WI38 (cell line): Measurements from ENCODE around the gene FHIP1A.
"Not testable (repeated sequence)": the region's sequence is repeated elsewhere in the genome, so short reads cannot be mapped to it uniquely, and the experiment has no call there.

Experiments used
- H3K4me3 ChIP-seq: 2 replicates; pipeline ENCODE4 v1.5.1; 2011; ENCODE audit warnings: low read depth, mild to moderate bottlenecking, control low read depth, low read length
- CTCF ChIP-seq: IDR thresholded peaks from 2 replicates; pipeline ENCODE4 v1.5.1; 2012; ENCODE audit warnings: low read depth, mild to moderate bottlenecking, control low read depth, low read length

The FHIP1A gene

GRCh38 chr4:151408630-151409469 lies at the start of gene FHIP1A:
FHIP1A (plus strand) TSS chr4:151409176; CDS start chr4:151566260, 157,084 bp downstream.
- TF ChIP-seq CTCF: no peak

DNA sequence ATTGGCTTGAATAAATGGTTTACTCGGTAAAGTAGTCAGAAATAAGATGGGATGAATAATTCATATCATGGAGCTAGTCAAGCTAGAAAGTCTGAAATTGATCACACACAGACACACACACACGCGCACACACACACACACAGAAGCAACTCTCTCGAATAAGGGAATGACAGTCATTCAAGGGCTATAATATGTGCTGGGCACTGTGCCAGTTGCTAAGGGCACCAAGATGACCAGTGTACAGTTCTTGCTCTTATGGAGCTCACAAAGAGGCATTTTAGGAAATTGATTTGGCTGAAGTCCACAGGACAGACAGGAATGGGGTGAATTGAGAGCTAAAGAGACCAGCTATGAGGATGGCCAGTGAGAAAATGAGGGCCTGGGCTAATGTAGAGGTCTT lies 49.4 kb upstream of the FHIP1A start:
- H3K4me3 ChIP-seq: no peak overlapping the region
- TF ChIP-seq CTCF: no peak

More at GRCh38 chr4:151408630-151409469, at the start of gene FHIP1A:
- peak within 1 kb of the TSS; percentile 59 for H3K4me3 ChIP-seq

- no peak for TF ChIP-seq CTCF
- H3K4me3 ChIP-seq: no peak overlapping the region
Observed at GRCh38 chr4:151361126-151361525, 47.9 kb upstream of the FHIP1A start.

GRCh38 chr4:151361966-151362365 lies 47.0 kb upstream of the FHIP1A start:
- H3K4me3 ChIP-seq: no peak overlapping the region
- TF ChIP-seq CTCF: no peak

DNA sequence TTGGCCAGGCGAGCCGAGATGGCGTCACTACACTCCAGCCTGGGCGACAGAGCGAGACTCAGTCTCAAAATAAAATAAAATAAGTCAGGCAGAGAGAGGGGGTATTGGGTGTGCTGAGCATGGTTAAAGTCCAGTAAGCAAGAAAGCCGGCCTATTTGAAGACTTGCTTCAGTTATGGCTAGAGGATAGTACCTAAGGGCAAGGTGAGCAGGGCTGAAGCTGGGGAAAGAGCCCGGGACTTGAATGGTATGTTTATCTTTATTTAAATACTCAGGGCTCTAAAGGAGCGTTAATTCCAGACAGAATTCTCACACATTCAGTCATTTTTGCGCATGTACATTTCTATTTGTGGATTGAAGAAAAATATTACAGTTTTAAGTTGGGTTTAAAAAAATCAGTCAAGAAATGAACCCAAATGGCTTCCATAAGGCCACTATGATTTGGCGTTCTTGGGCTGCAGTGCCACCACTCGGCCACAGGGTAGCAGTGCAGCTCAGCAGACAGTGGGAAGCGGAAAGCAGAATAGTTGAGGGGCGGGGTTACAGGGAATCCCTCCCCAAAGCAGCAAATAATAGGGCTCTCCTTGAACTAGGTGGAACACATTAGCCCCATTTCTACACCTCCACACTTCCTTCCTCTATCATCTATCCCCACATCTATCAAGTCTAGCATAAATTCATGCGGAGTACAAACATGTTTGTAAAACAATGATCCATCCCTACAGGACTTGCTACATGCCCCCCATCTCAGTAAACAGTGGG lies 46.4 kb upstream of the FHIP1A start:
- H3K4me3 ChIP-seq: no peak overlapping the region
- TF ChIP-seq CTCF: peak; percentile 99

DNA sequence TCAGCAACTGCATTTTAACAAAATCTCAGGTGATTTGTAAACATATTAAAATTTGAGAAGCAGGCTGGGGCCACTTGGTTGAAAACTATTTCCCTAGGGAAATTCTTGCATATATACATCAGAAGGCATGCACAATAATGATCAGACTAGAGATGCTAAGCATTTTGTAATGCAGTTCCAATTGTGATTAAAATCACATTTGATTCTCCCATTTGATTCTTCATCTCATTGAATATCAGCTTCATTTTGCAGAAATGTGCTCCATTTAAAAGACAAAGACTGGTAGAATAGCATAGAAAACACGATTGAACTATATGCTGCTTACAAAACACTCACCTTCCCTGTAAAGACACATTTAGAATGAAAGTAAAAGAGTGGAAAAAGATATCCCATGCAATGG lies 32.4 kb upstream of the FHIP1A start:
- H3K4me3 ChIP-seq: no peak overlapping the region
- TF ChIP-seq CTCF: no peak

DNA sequence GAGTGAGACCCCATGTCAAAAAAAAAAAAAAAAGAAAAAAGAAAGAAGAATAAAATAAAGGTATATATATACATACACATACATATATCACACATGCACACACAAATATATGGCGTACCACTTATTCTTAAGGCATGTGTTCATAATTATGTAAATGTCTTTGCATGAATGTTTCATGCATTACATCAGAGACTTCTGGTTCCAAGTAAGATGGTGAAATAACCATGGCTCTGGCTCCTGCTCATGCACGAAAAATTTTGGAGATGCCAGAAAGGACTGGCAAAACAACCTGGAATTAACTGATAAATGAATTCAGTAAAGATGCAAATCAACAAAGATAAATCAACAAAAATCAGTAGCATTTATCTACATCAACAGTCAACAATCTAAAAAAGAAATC lies 19.7 kb upstream of the FHIP1A start:
- no peak overlapping the region for H3K4me3 ChIP-seq
- no peak for TF ChIP-seq CTCF

DNA sequence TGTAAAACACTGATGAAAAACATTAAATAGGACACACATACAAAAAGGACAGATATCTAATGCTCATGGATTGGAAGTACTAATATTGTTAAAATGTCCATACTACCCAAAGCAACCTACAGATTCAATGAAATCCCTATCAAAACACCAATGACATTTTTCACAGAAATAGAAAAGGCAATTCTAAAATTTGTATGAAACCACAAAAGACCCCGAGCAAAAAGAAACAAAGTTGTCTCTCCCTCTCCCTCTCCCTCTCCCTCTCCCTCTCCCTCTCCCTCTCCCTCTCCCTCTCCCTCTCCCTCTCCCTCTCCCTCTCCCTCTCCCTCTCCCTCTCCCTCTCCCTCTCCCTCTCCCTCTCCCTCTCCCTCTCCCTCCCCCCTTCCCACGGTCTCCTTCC lies 19.2 kb upstream of the FHIP1A start:
- H3K4me3 ChIP-seq: not testable (repeated sequence)
